Epithelial cell of prostate (primary cell): ENCODE measurements around the gene USP53.
"Not testable (repeated sequence)": the region's sequence is repeated elsewhere in the genome, so short reads cannot be mapped to it uniquely, and the experiment has no call there.

Experiments
- DNase-seq: peaks from one replicate; pipeline ENCODE4 v3.0.0-alpha.2; 2011; ENCODE audit warnings: low read depth, low spot score
- H3K27ac ChIP-seq: fragments of 450-650 bp; 2 replicates; pipeline ENCODE4 v1.5.1; 2017; ENCODE audit warnings: mild to moderate bottlenecking

The USP53 gene

GRCh38 chr4:119307606-119308005 is 95.1 kb downstream of the USP53 start:
- DNase-seq, result no peak

GRCh38 chr4:119310826-119311225 is 98.3 kb downstream of the USP53 start:
- no peak overlapping the region for H3K27ac ChIP-seq
- no peak for DNase-seq

More at GRCh38 chr4:119307606-119308005, 95.1 kb downstream of the USP53 start:
- H3K27ac ChIP-seq, result no peak overlapping the region

GRCh38 chr4:119313237-119313636 is 100.7 kb downstream of the USP53 start:
- no peak for DNase-seq
- no peak overlapping the region for H3K27ac ChIP-seq

- no peak for DNase-seq
- no peak overlapping the region for H3K27ac ChIP-seq
These were observed 101.8 kb downstream of the USP53 start for GRCh38 chr4:119314356-119314755.

GRCh38 chr4:119315036-119315435 is 102.5 kb downstream of the USP53 start:
- no peak overlapping the region for H3K27ac ChIP-seq
- no peak for DNase-seq

- DNase-seq, result no peak
- H3K27ac ChIP-seq, result no peak overlapping the region
These were observed 105.5 kb downstream of the USP53 start for GRCh38 chr4:119317990-119318389.

GRCh38 chr4:119321921-119322687 is 109.6 kb downstream of the USP53 start, which contains the start of gene FABP2:
Gene FABP2 (minus strand): TSS chr4:119322138. CDS start chr4:119322102, 36 bp downstream.
- DNase-seq, result no peak
- H3K27ac ChIP-seq, result no peak within 1 kb of the TSS

GRCh38 chr4:119328695-119329094 is 116.2 kb downstream of the USP53 start:
- no peak overlapping the region for H3K27ac ChIP-seq
- no peak for DNase-seq

GRCh38 chr4:119329835-119330620 is 117.5 kb downstream of the USP53 start:
- no peak overlapping the region for H3K27ac ChIP-seq
- no peak for DNase-seq

- DNase-seq, result not testable (repeated sequence)
- peak overlapping the region; percentile 65 for H3K27ac ChIP-seq
These were observed 123.9 kb downstream of the USP53 start for GRCh38 chr4:119336332-119336979.

- no peak for DNase-seq
- peak overlapping the region; percentile 65 for H3K27ac ChIP-seq
These were observed 124.5 kb downstream of the USP53 start for GRCh38 chr4:119337010-119337409.

- H3K27ac ChIP-seq, DNase-seq: not testable (repeated sequence)
These were observed 127.4 kb downstream of the USP53 start for GRCh38 chr4:119339895-119340294.

GRCh38 chr4:119343293-119343692 is 130.8 kb downstream of the USP53 start:
- not testable (repeated sequence) for DNase-seq, H3K27ac ChIP-seq
